H9 (cell line): ENCODE results near the gene GPLD1. TPM values are rescaled to one million over a fixed set of nuclear protein-coding genes. Genes with fewer than 3 reads are reported as not detected.

ENCODE experiments used
- DNase-seq: peaks from one replicate; pipeline ENCODE4 v3.0.0-alpha.2; 2017
- H2AFZ ChIP-seq: one replicate; pipeline ENCODE4 v1.6.1; 2013; ENCODE audit warnings: mild to moderate bottlenecking, low read length, control low read depth, moderate library complexity
- H2AK5ac ChIP-seq: 2 replicates; pipeline ENCODE4 v1.6.1; 2013; ENCODE audit warnings: low read length, control low read depth, mixed read lengths; ENCODE audit not compliant: insufficient read length
- H2BK120ac ChIP-seq: one replicate; pipeline ENCODE4 v1.6.1; 2013; ENCODE audit warnings: low read depth, mild to moderate bottlenecking, low read length, control low read depth, inconsistent platforms; ENCODE audit not compliant: poor library complexity, severe bottlenecking
- H2BK12ac ChIP-seq: 2 replicates; pipeline ENCODE4 v1.6.1; 2013; ENCODE audit warnings: low read length, control low read depth, mixed read lengths, low read depth; ENCODE audit not compliant: insufficient read length
- H2BK15ac ChIP-seq: 2 replicates; pipeline ENCODE4 v1.6.1; 2013; ENCODE audit warnings: low read depth, low read length, control low read depth
- H2BK20ac ChIP-seq: one replicate; pipeline ENCODE4 v1.6.1; 2013; ENCODE audit warnings: low read depth, mild to moderate bottlenecking, low read length, control low read depth, inconsistent platforms; ENCODE audit not compliant: poor library complexity, severe bottlenecking
- H2BK5ac ChIP-seq: 2 replicates; pipeline ENCODE4 v1.6.1; 2013; ENCODE audit warnings: low read length, control low read depth, mixed read lengths; ENCODE audit not compliant: insufficient read length
- H3K14ac ChIP-seq: 2 replicates; pipeline ENCODE4 v1.6.1; 2013; ENCODE audit warnings: low read length, control low read depth; ENCODE audit not compliant: insufficient read depth
- H3K18ac ChIP-seq: 2 replicates; pipeline ENCODE4 v1.6.1; 2013; ENCODE audit warnings: low read depth, mild to moderate bottlenecking, mixed read lengths, low read length, control low read depth; ENCODE audit not compliant: insufficient read length
- H3K23ac ChIP-seq: 2 replicates; pipeline ENCODE4 v1.6.1; 2013; ENCODE audit warnings: low read length, control low read depth, mixed read lengths, low read depth; ENCODE audit not compliant: insufficient read length
- H3K23me2 ChIP-seq: 2 replicates; pipeline ENCODE4 v1.6.1; 2013; ENCODE audit warnings: low read depth, mild to moderate bottlenecking, mixed read lengths, low read length, control low read depth; ENCODE audit not compliant: insufficient read length, poor library complexity, severe bottlenecking
- H3K27ac ChIP-seq: 2 replicates; pipeline ENCODE4 v1.5.1; 2013; ENCODE audit warnings: low read length, control low read depth, mixed read lengths, low read depth; ENCODE audit not compliant: insufficient read length
- H3K27me3 ChIP-seq: 2 replicates; pipeline ENCODE4 v1.6.1; 2013; ENCODE audit warnings: low read length, control low read depth, inconsistent platforms; ENCODE audit not compliant: insufficient read depth
- H3K4ac ChIP-seq: 2 replicates; pipeline ENCODE4 v1.6.1; 2013; ENCODE audit warnings: low read depth, mild to moderate bottlenecking, control low read depth, inconsistent platforms, low read length, moderate library complexity
- H3K4me1 ChIP-seq: 2 replicates; pipeline ENCODE4 v1.6.1; 2013; ENCODE audit warnings: low read length, control low read depth, inconsistent platforms; ENCODE audit not compliant: insufficient read depth
- H3K4me2 ChIP-seq: 2 replicates; pipeline ENCODE4 v1.6.1; 2013; ENCODE audit warnings: low read length, control low read depth, mixed read lengths; ENCODE audit not compliant: insufficient read length, insufficient read depth
- H3K56ac ChIP-seq: 2 replicates; pipeline ENCODE4 v1.6.1; 2013; ENCODE audit warnings: low read depth, mild to moderate bottlenecking, mixed read lengths, low read length, control low read depth; ENCODE audit not compliant: insufficient read length
- H3K79me1 ChIP-seq: 2 replicates; pipeline ENCODE4 v1.6.1; 2013; ENCODE audit warnings: low read depth, mild to moderate bottlenecking, moderate library complexity, low read length, control low read depth, inconsistent platforms; ENCODE audit not compliant: insufficient read depth, poor library complexity, severe bottlenecking
- H3K79me2 ChIP-seq: 2 replicates; pipeline ENCODE4 v1.6.1; 2013; ENCODE audit warnings: low read length, control low read depth, inconsistent platforms; ENCODE audit not compliant: insufficient read depth
- H3K9ac ChIP-seq: 2 replicates; pipeline ENCODE4 v1.6.1; 2013; ENCODE audit warnings: low read length, control low read depth, mixed read lengths; ENCODE audit not compliant: insufficient read length; ENCODE audit errors: extremely low read depth
- H3K9me3 ChIP-seq: one replicate; pipeline ENCODE4 v1.6.1; 2013; ENCODE audit warnings: low read depth, low read length, inconsistent platforms; ENCODE audit not compliant: control insufficient read depth
- H3T11ph ChIP-seq: one replicate; pipeline ENCODE4 v1.6.1; 2013; ENCODE audit warnings: mild to moderate bottlenecking, low read length, control low read depth, inconsistent platforms
- H4K20me1 ChIP-seq: one replicate; pipeline ENCODE4 v1.6.1; 2013; ENCODE audit not compliant: control insufficient read depth, insufficient read length, insufficient read depth
- H4K5ac ChIP-seq: 2 replicates; pipeline ENCODE4 v1.6.1; 2013; ENCODE audit warnings: low read depth, mild to moderate bottlenecking, mixed read lengths, low read length, control low read depth; ENCODE audit not compliant: insufficient read length
- H4K8ac ChIP-seq: replicated peaks from 2 replicates; pipeline ENCODE4 v1.6.1; 2013; ENCODE audit warnings: low read length, control low read depth, mixed read lengths, low read depth; ENCODE audit not compliant: insufficient read length
- H4K91ac ChIP-seq: 2 replicates; pipeline ENCODE4 v1.6.1; 2013; ENCODE audit warnings: low read depth, mild to moderate bottlenecking, moderate library complexity, mixed read lengths, low read length, control low read depth; ENCODE audit not compliant: insufficient read length
- H3K27ac Mint-ChIP-seq, 3 experiments: 2 replicates in 2 of 3; 3 replicates in 1 of 3; pipeline ENCODE4 v1.8.0; 2020 to 2021; ENCODE audit warnings: mixed read lengths in 3 of 3, mild to moderate bottlenecking in 1 of 3, moderate library complexity in 1 of 3
- H3K27me3 Mint-ChIP-seq: 2 replicates; pipeline ENCODE4 v1.8.0; 2021; ENCODE audit warnings: low read depth, mild to moderate bottlenecking, moderate library complexity, mixed read lengths
- H3K36me3 Mint-ChIP-seq, 3 experiments: 2 replicates in 2 of 3; 3 replicates in 1 of 3; pipeline ENCODE4 v1.8.0; 2020 to 2021; ENCODE audit warnings: low read depth in 3 of 3, mixed read lengths in 3 of 3; ENCODE audit not compliant: insufficient read depth in 1 of 3
- H3K4me1 Mint-ChIP-seq, 2 experiments: 2 replicates each; pipeline ENCODE4 v1.8.0; 2020; ENCODE audit warnings: mixed read lengths in 2 of 2
- H3K4me3 Mint-ChIP-seq, 2 experiments: 2 replicates in 1 of 2; 3 replicates in 1 of 2; pipeline ENCODE4 v1.8.0; 2020 to 2021; ENCODE audit warnings: mild to moderate bottlenecking in 2 of 2, mixed read lengths in 2 of 2, moderate library complexity in 1 of 2
- H3K9me3 Mint-ChIP-seq, 2 experiments: 2 replicates in 1 of 2; 3 replicates in 1 of 2; pipeline ENCODE4 v1.8.0; 2020; ENCODE audit warnings: mild to moderate bottlenecking in 2 of 2, mixed read lengths in 2 of 2, moderate library complexity in 1 of 2
- CTCF ChIP-seq: fragments of 200-600 bp; sonication (generic); conservative IDR thresholded peaks from 3 replicates; pipeline ENCODE4 v1.8.0; 2021; ENCODE audit warnings: antibody characterized with exemption, mild to moderate bottlenecking
- WGBS: extraction: QIAGEN DNeasy Blood & Tissue Kit; methylation state at CpG from one replicate; pipeline ENCODE4 v1.1.7; 2013; ENCODE audit warnings: missing lambda C conversion rate, low lambda C conversion rate, mixed read lengths; ENCODE audit not compliant: insufficient read length; ENCODE audit errors: extremely low coverage; 5-methylcytosine and 5-hydroxymethylcytosine counted together
- total RNA-seq: library from RNA; stranded (reverse); gene quantifications from 2 replicates; pipeline ENCODE4 v1.2.1, GENCODE V29; 2021

GPLD1 gene
- total RNA-seq, 1 experiment from 2014 or later: 8.0 TPM

GRCh38 chr6:24481449-24481848 is 7.9 kb downstream of the GPLD1 start:
- Histone ChIP-seq H4K91ac (no peak overlapping the region), H2BK12ac (no peak overlapping the region), H2AK5ac (no peak overlapping the region), H2BK5ac (no peak overlapping the region), H4K8ac (no peak overlapping the region), H3K23me2 (no peaks in the 10 kb centered on the region), H3K4ac (no peak overlapping the region), H3K79me1 (no peaks in the 10 kb centered on the region), H3K18ac (no peak overlapping the region), H2BK20ac (no peak overlapping the region), H3K4me1 (no peaks in the 10 kb centered on the region), H3K14ac (no peak overlapping the region), H3K4me2 (no peak overlapping the region), H4K20me1 (no peaks in the 10 kb centered on the region), H3K27ac (no peak overlapping the region), H2BK15ac (no peak overlapping the region), H3T11ph (no peak overlapping the region), H4K5ac (no peak overlapping the region), H2AFZ (no peak overlapping the region), H3K27me3 (no peaks in the 10 kb centered on the region), H3K56ac (no peak overlapping the region), H3K9me3 (no peaks in the 10 kb centered on the region), H3K9ac (no peak overlapping the region), H3K23ac (no peak overlapping the region), H2BK120ac (no peak overlapping the region), H3K79me2 (no peaks in the 10 kb centered on the region)
- Mint-ChIP-seq H3K4me3 (no peak overlapping the region), H3K4me1 (no peaks in the 10 kb centered on the region), H3K27ac (no peak overlapping the region), H3K36me3 (peaks cover 11 to 22% (median 19%) of the 10 kb centered on the region in 3 experiments), H3K9me3 (peaks cover 7 to 11% of the 10 kb centered on the region in 2 experiments; a peak in 4 of 5 replicates), H3K27me3 (no peaks in the 10 kb centered on the region)
- no CpG with 5 or more reads among the region's 5 CpGs for WGBS
- no peak for DNase-seq
- TF ChIP-seq CTCF: no peak
